Tibial nerve (tissue), 4 donors: ENCODE results near the gene HAX1.

Experiments
- CTCF ChIP-seq, 5 experiments: fragments of 200-600 bp in 3 of 5; fragments of 450-650 bp in 2 of 5; sonication (generic) in 3 of 5; IDR thresholded peaks; one replicate each; pipeline ENCODE4 v1.5.1; 2016 to 2019; ENCODE audit warnings: antibody characterized with exemption in 5 of 5, mild to moderate bottlenecking in 3 of 5, moderate library complexity in 2 of 5
- EP300 ChIP-seq, 2 donors: sonication (generic); formaldehyde crosslinking; IDR thresholded peaks; one replicate each; pipeline ENCODE4 v1.6.1; 2017; ENCODE audit warnings: antibody characterized with exemption in 2 of 2, mild to moderate bottlenecking in 1 of 2

- no peak for TF ChIP-seq CTCF (IDR thresholded peaks at IDR 0.05)
- no peak for TF ChIP-seq EP300 (IDR thresholded peaks at IDR 0.05)
Observed at GRCh38 chr1:154270833-154271232, 1.6 kb upstream of the HAX1 start.
